ENCODE results near the gene PBLD. TPM values are rescaled to one million over a fixed set of nuclear protein-coding genes. Genes with fewer than 3 reads are reported as not detected.

PBLD gene
- total RNA-seq: 0.53 and 2.4 TPM in 2 replicates

DNA sequence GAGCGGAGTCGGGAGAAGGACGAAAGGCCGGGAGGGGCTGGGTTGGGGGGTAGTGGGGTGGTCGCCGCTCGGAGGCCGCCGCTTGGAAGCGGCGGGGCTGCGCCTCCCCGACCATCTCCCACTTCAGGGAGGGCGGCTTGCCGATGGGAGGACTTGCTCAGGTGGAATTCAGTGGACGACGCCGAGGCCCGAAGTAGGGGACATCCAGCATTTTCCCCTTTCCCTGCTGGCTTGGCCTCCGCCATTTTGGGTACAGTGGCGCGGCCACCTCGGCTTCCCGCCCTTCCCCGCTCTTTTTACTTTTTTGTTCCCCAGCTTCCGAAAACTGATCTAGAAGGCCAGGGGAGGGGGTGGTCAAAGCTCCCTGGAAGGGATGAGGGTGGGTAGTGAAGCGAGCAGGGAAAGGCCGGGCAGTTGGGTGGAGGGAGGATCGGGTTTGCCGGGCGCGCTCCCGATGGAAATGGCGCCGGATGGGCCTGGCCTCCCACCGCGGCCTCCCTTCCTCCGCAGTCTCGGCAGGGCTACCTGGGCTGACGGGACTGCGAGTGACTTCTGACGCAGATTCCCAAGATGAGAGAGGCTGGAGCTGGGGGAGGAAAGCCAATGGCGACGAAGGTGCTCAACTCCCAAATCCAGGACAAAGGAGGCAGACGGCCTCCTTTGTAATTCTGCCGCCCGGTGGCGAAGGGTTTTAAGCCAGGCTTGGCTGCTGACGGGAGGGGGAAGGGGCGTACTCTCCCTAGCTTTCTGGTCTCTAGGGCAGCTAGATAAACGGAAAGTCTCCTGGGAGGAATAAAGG lies at the start of gene PBLD:
PBLD (minus strand) TSS at position 670 of the 799 bp plus-strand sequence. CDS start 26,084 bp downstream, outside the sequence.
- H3K36me3 ChIP-seq (ENCODE audit: control insufficient read depth, insufficient read depth, low read length): no peaks in the 10 kb centered on the region
- TF ChIP-seq, protein P1, sequence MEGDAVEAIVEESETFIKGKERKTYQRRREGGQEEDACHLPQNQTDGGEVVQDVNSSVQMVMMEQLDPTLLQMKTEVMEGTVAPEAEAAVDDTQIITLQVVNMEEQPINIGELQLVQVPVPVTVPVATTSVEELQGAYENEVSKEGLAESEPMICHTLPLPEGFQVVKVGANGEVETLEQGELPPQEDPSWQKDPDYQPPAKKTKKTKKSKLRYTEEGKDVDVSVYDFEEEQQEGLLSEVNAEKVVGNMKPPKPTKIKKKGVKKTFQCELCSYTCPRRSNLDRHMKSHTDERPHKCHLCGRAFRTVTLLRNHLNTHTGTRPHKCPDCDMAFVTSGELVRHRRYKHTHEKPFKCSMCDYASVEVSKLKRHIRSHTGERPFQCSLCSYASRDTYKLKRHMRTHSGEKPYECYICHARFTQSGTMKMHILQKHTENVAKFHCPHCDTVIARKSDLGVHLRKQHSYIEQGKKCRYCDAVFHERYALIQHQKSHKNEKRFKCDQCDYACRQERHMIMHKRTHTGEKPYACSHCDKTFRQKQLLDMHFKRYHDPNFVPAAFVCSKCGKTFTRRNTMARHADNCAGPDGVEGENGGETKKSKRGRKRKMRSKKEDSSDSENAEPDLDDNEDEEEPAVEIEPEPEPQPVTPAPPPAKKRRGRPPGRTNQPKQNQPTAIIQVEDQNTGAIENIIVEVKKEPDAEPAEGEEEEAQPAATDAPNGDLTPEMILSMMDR (IDR thresholded peaks at IDR 0.05; ENCODE audit: insufficient read depth, low read length, severe bottlenecking): peak; percentile 58
- DNase-seq (ENCODE audit: low read depth) (peak; percentile 65), FAIRE-seq (no peak)
- no peaks in the 10 kb centered on the region for H3K27me3 ChIP-seq (ENCODE audit: control insufficient read depth, insufficient read depth, low read length)
- H3K4me3 ChIP-seq (ENCODE audit: low read depth, low read length): peak within 1 kb of the TSS; percentile 87

DNA sequence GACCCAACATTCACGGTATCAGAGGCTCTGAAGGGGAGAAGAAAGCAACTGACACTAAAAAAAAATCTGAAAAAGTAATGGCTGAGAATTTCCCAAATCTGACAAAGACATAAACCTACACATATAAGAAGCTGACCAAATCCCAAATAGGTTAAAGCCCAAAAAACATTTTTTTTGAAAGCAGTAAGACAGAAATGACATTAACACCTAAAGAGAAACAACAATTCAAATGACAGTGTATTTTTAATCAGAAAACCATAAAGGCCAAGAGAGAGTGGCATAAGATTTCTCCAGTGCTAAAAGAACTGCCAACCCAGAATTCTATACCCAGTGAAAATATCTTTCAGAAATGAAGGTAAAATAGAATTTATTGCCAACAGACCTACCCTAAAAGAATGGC lies 38.9 kb upstream of the PBLD start:
- peaks cover 6% of the 10 kb centered on the region for H3K36me3 ChIP-seq (ENCODE audit: control insufficient read depth, insufficient read depth, low read length)
- FAIRE-seq (no peak), DNase-seq (ENCODE audit: low read depth) (no peak)
- H3K4me3 ChIP-seq (ENCODE audit: low read depth, low read length): no peak overlapping the region
- H3K27me3 ChIP-seq (ENCODE audit: control insufficient read depth, insufficient read depth, low read length): no peaks in the 10 kb centered on the region
- TF ChIP-seq, protein P1 (IDR thresholded peaks at IDR 0.05; ENCODE audit: insufficient read depth, low read length, severe bottlenecking): no peak

DNA sequence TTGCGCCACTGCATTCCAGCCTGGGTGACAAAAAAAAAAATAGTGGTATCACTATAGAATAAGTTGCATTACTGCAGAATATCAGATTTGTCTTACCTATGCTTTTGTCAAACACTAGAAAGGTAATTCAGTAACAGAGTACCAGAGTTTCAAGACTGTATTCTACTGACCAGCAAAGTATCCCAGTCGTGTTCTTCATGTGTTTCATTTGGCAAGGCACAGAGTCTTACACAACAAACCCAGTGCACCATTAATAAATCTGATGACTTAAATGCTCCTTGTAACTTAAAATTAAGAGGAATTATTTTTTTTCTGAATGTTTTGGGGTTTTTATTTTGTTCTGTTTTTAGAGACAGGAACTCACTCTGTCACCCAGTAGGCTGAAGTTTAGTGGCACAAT lies 34.4 kb upstream of the PBLD start:
- TF ChIP-seq, protein P1 (IDR thresholded peaks at IDR 0.05; ENCODE audit: insufficient read depth, low read length, severe bottlenecking): no peak
- Histone ChIP-seq H3K36me3 (ENCODE audit: control insufficient read depth, insufficient read depth, low read length) (peaks cover 4% of the 10 kb centered on the region), H3K4me3 (ENCODE audit: low read depth, low read length) (no peak overlapping the region), H3K27me3 (ENCODE audit: control insufficient read depth, insufficient read depth, low read length) (no peaks in the 10 kb centered on the region)
- no peak for FAIRE-seq
- no peak for DNase-seq (ENCODE audit: low read depth)

DNA sequence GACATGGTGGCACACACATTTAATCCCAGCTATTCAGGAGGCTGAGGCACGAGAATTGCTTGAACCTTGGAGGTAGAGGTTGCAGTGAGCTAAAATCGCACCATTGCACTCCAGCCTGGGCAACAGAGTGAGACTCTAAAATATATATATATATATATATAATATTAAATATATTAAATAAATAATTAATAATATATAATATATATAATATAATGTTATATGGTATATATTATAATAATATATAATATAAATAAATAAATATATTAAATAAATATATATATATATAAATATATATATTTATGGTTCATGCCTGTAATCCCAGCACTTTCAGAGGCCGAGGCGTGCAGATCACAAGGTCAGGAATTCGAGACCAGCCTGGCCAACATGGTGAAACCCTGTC lies 33.9 kb upstream of the PBLD start:
- Histone ChIP-seq H3K4me3 (ENCODE audit: low read depth, low read length) (no peak overlapping the region), H3K36me3 (ENCODE audit: control insufficient read depth, insufficient read depth, low read length) (peaks cover 4% of the 10 kb centered on the region), H3K27me3 (ENCODE audit: control insufficient read depth, insufficient read depth, low read length) (no peaks in the 10 kb centered on the region)
- no peak for DNase-seq (ENCODE audit: low read depth)
- TF ChIP-seq, protein P1 (IDR thresholded peaks at IDR 0.05; ENCODE audit: insufficient read depth, low read length, severe bottlenecking): no peak
- no peak for FAIRE-seq

DNA sequence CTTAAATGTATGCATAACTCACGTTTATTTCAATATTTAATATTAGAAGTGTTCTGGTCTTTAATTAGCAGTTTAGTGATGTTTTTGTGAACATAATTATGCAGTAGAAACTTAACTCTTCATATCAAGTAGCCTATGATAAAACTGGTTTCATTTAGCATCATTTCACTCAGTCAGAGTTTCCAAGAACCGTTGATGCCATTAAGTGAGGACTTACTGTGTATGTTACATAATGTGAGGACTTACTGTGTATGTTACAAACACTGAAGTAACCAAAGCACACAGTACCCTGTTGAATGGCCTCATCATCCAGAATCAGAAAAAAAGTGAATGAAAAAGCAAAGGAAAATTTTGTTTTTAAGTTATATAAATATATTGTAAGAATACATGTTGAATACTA lies 32.9 kb upstream of the PBLD start:
- Histone ChIP-seq H3K27me3 (ENCODE audit: control insufficient read depth, insufficient read depth, low read length) (no peaks in the 10 kb centered on the region), H3K36me3 (ENCODE audit: control insufficient read depth, insufficient read depth, low read length) (peaks cover 4% of the 10 kb centered on the region), H3K4me3 (ENCODE audit: low read depth, low read length) (no peak overlapping the region)
- DNase-seq (ENCODE audit: low read depth) (no peak), FAIRE-seq (no peak)
- TF ChIP-seq, protein P1 (IDR thresholded peaks at IDR 0.05; ENCODE audit: insufficient read depth, low read length, severe bottlenecking): no peak
